Stimulated activated naive CD8-positive, alpha-beta T cell treated with anti-CD3 and anti-CD28 coated beads, Interleukin-15, amount 100 ng/mL, for 72 hours (primary cell): ENCODE data around the gene DIP2C.

Source experiments
- ATAC-seq: fragments of 150-1000 bp; cut with Tn5 transposase; 2 replicates; pipeline ENCODE4 v1.10.0; 2021; ENCODE audit warnings: mild to moderate bottlenecking, moderate library complexity
- DNase-seq, 2 donors: peaks; one replicate each; pipeline ENCODE4 v3.0.0; 2021 to 2022
- H3K27ac Mint-ChIP-seq, 2 donors: one replicate each; pipeline ENCODE4 v1.8.0; 2022; ENCODE audit warnings: mild to moderate bottlenecking in 2 of 2, mixed read lengths in 2 of 2, moderate library complexity in 2 of 2
- H3K27me3 Mint-ChIP-seq: one replicate; pipeline ENCODE4 v1.8.0; 2022; ENCODE audit warnings: mixed read lengths
- H3K4me1 Mint-ChIP-seq: one replicate; pipeline ENCODE4 v1.8.0; 2022; ENCODE audit warnings: mild to moderate bottlenecking, mixed read lengths
- H3K4me3 Mint-ChIP-seq, 2 donors: one replicate each; pipeline ENCODE4 v1.8.0; 2022; ENCODE audit warnings: mild to moderate bottlenecking in 2 of 2, mixed read lengths in 2 of 2, moderate library complexity in 1 of 2
- H3K9me3 Mint-ChIP-seq, 2 donors: one replicate each; pipeline ENCODE4 v1.8.0; 2022; ENCODE audit warnings: mixed read lengths in 2 of 2

DIP2C gene, protein sequence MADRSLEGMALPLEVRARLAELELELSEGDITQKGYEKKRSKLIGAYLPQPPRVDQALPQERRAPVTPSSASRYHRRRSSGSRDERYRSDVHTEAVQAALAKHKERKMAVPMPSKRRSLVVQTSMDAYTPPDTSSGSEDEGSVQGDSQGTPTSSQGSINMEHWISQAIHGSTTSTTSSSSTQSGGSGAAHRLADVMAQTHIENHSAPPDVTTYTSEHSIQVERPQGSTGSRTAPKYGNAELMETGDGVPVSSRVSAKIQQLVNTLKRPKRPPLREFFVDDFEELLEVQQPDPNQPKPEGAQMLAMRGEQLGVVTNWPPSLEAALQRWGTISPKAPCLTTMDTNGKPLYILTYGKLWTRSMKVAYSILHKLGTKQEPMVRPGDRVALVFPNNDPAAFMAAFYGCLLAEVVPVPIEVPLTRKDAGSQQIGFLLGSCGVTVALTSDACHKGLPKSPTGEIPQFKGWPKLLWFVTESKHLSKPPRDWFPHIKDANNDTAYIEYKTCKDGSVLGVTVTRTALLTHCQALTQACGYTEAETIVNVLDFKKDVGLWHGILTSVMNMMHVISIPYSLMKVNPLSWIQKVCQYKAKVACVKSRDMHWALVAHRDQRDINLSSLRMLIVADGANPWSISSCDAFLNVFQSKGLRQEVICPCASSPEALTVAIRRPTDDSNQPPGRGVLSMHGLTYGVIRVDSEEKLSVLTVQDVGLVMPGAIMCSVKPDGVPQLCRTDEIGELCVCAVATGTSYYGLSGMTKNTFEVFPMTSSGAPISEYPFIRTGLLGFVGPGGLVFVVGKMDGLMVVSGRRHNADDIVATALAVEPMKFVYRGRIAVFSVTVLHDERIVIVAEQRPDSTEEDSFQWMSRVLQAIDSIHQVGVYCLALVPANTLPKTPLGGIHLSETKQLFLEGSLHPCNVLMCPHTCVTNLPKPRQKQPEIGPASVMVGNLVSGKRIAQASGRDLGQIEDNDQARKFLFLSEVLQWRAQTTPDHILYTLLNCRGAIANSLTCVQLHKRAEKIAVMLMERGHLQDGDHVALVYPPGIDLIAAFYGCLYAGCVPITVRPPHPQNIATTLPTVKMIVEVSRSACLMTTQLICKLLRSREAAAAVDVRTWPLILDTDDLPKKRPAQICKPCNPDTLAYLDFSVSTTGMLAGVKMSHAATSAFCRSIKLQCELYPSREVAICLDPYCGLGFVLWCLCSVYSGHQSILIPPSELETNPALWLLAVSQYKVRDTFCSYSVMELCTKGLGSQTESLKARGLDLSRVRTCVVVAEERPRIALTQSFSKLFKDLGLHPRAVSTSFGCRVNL (N-terminal part only)

DNA sequence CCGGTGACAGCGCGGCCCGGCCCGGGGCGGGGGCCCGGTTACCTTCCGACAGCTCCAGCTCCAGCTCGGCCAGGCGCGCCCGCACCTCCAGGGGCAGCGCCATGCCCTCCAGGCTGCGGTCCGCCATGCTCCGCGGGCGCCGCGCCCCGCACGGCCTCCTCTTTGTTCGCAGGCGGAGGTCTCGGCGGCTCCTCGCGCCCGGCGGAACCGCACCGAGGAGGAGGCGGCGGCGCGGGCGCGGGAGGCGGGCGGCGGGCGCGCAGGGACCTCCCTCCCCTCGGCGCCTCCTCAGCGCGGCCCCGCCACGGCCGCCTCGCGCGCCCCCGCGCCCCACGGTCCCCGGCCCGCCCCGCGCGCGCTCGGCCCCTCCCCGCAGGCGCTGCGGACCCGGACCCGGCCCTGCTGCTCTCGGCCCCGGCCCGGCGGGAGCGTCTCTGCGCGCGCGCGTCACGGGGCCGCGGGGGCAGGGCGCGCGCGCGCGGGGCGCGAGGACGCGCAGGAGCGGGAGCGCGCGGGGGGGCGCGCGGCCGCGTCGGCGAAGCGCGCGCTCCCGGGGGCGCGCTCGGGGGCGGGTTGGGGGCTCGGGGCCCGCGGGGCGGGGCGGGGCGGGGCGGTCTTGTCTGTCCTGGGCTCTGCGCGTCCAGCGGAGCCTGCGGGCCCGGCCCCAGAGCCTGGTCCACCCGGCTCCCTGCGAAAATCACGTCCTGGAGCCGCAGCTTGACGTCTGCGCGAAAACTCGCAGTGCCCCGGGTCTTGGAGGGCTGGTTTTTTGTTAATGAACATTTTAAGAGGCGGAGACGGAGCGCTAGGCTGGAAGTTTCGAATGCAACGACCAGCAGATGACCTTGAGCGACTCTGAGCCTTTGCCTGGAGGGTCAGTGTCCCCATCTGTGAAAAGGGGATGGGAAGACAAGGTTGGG lies at the start of gene DIP2C:
Gene DIP2C (minus strand): TSS at position 217 of the 920 bp plus-strand sequence. CDS start 90 bp downstream, at position 127.
- H3K27me3 Mint-ChIP-seq, result peaks cover 67% of the 10 kb centered on the region
- H3K27ac Mint-ChIP-seq, result no peak within 1 kb of the TSS
- ATAC-seq, result peak; percentile 53
- H3K9me3 Mint-ChIP-seq, result no peaks in the 10 kb centered on the region
- H3K4me3 Mint-ChIP-seq, result peak within 1 kb of the TSS; percentile 62 to 72
- peaks cover 10% of the 10 kb centered on the region for H3K4me1 Mint-ChIP-seq
- no peak for DNase-seq

DNA sequence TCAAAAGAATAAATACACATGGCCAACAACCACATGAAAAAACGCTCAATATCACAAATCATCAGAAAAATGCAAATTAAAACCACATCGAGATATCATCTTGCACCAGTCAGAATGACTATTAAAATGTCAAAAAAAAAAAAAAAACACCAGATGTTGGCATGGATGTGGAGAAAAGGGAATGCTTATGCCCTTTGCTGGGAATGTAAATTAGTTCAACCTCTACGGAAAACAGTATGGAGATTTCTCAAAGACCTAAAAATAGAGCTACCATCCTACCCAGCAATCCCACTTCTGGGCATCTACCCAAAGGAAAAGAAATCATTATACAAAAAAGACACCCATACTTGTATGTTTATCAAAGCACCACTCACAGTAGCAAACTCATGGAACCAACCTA lies 45.0 kb upstream of the DIP2C start:
- no peak for DNase-seq
- no peak overlapping the region for H3K27ac Mint-ChIP-seq
- no peak overlapping the region for H3K4me3 Mint-ChIP-seq
- no peaks in the 10 kb centered on the region for H3K4me1 Mint-ChIP-seq
- H3K27me3 Mint-ChIP-seq, result peaks cover 16% of the 10 kb centered on the region
- peaks cover 5 to 14% of the 10 kb centered on the region in 2 donors for H3K9me3 Mint-ChIP-seq
- no peak for ATAC-seq

DNA sequence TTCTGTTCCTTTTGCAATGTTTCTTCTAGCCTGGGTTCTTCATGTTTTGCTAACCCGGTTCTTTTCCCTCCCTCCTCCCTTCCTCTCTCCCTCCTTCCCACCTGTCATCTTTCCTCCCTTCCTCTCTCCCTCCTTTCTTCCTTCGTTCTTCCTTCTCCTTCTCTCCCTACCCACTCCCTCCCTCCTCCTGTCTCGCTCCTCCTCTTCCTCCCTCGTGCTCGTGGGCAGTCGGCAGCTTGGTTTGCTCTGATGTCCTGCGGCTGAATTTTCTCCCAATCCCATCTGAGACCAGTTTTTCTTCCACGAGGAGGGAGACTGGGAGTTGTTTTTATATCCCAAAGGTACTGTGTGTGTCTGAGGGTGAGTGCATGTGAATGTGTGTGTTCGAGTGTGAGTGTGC lies 43.6 kb upstream of the DIP2C start:
- H3K27me3 Mint-ChIP-seq, result peaks cover 16% of the 10 kb centered on the region
- ATAC-seq (no peak), DNase-seq (no peak)
- H3K27ac Mint-ChIP-seq, result no peak overlapping the region
- H3K4me1 Mint-ChIP-seq, result no peaks in the 10 kb centered on the region
- peaks cover 5 to 14% of the 10 kb centered on the region in 2 donors for H3K9me3 Mint-ChIP-seq
- no peak overlapping the region for H3K4me3 Mint-ChIP-seq

DNA sequence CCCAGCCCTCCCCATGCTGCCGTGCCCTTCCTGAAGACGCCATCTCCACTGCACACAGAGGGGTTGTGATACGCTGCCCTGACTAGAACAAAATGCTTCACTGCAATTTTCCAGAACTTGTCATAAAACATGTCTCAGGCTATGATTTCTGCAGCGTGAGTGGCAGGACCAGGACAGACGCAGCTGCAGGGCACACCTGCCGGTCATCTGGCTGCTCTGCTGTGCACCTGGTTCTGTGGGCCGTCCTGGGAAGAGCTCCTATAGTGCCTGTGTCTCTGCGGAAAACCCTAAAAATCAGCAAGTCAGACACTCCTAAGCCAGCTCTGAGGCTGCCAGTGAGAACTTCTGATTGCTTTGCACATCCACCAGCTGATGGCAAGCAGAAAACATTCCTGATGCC lies 39.7 kb upstream of the DIP2C start:
- no peak for DNase-seq
- no peak for ATAC-seq
- peaks cover 16% of the 10 kb centered on the region for H3K27me3 Mint-ChIP-seq
- peaks cover 0 to 7% of the 10 kb centered on the region in 2 donors for H3K9me3 Mint-ChIP-seq
- H3K27ac Mint-ChIP-seq, result no peak overlapping the region
- H3K4me1 Mint-ChIP-seq, result no peaks in the 10 kb centered on the region
- no peak overlapping the region for H3K4me3 Mint-ChIP-seq

DNA sequence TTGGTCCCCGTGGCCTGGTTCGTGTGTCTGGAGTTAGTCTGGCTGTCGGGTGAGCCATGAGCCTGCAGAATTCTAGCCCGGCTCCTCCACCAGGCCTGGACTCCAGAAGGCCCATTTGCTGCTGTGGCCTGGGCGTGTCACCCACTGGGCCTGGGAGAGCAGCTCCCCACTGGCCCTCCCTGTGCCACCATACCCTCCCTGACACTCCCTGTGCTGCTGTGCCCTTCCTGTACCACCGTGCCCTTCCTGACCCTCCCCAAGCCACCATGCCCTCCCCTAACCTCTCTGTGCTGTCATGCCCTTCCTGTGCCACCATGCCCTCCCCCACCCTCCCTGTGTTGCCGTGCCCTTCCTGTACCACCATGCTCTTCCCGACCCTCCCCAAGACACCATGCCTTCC lies 39.1 kb upstream of the DIP2C start:
- H3K9me3 Mint-ChIP-seq, result peaks cover 0 to 6% of the 10 kb centered on the region in 2 donors
- DNase-seq (no peak), ATAC-seq (peak; percentile 31)
- H3K4me1 Mint-ChIP-seq, result no peaks in the 10 kb centered on the region
- peaks cover 12% of the 10 kb centered on the region for H3K27me3 Mint-ChIP-seq
- H3K27ac Mint-ChIP-seq, result no peak overlapping the region
- no peak overlapping the region for H3K4me3 Mint-ChIP-seq

DNA sequence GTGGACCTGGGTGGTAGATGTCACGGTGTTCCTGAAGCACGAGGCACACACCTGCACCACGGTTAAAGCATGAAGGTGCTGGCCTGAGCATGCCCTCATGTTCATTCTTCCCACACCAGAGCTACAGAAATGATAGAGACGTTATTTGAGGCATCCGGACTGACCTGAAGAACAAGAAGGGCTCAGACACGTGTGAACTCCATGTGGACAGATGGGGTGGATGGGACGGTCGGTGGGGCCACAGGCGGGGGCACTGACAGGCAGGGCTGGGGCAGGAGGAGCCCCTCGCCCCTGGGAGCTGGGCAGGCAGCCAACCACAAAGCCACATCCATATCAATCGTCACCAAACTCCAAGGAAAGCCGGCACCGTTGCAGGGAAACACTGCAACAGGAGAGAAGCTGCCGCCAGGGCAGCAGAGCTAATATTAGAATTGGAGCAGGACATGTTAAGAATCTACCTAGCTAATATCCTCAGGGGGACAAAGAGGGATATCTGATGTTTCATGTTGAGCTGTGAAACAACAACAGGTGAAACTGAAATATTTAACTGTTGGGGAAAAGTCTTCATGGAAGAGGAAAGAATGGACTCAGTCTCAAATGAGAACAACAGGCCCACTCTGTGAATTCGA lies 37.8 kb upstream of the DIP2C start:
- DNase-seq, result no peak
- no peak overlapping the region for H3K27ac Mint-ChIP-seq
- no peak overlapping the region for H3K4me3 Mint-ChIP-seq
- no peak for ATAC-seq
- H3K27me3 Mint-ChIP-seq, result no peaks in the 10 kb centered on the region
- no peaks in the 10 kb centered on the region for H3K4me1 Mint-ChIP-seq
- peaks cover 0 to 7% of the 10 kb centered on the region in 2 donors for H3K9me3 Mint-ChIP-seq

DNA sequence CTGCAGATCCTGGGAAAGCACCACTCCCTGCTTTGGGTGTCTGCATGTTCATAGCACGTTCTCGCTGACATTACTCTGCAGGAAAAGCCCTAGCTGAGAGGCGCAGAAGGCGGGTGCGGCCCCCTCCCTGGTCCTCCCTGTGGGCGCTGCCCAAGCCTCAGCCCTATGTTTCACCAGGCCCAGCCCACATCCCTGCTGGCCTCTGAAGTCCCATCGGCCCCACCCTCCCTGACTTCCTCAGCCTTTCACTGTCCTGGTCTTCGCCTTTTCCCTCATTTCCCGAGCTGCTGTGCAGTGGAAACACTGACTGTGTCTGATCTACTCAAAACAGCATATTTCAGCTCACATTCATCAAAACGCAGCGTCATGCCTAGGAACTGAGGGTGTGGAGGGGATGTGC lies 36.3 kb upstream of the DIP2C start:
- no peak overlapping the region for H3K4me3 Mint-ChIP-seq
- no peak for ATAC-seq
- no peak for DNase-seq
- no peaks in the 10 kb centered on the region for H3K4me1 Mint-ChIP-seq
- H3K27me3 Mint-ChIP-seq, result peaks cover under 1% of the 10 kb centered on the region
- peaks cover 0 to 7% of the 10 kb centered on the region in 2 donors for H3K9me3 Mint-ChIP-seq
- H3K27ac Mint-ChIP-seq, result no peak overlapping the region

DNA sequence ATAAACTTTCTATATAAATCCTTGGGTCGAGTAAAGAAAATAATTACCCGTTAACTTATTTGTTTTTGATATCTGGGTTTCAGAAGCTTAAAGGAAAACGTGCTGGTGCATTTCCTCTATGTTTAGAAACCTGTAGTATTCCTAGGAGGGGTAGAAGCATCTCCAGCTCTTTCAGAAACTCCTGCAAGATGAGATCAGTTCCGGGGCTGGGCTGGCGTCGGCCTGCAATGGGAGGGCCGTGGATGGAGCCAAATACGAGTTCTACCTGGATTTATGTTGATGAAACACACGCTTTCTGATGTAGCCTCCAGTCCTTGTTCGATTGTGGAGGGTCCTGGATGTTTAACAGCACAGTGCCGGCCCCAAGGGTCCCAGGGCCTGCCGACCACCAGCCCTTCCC lies 35.8 kb upstream of the DIP2C start:
- no peak for ATAC-seq
- peaks cover 0 to 7% of the 10 kb centered on the region in 2 donors for H3K9me3 Mint-ChIP-seq
- H3K4me3 Mint-ChIP-seq, result no peak overlapping the region
- no peak for DNase-seq
- H3K4me1 Mint-ChIP-seq, result no peaks in the 10 kb centered on the region
- peaks cover 5% of the 10 kb centered on the region for H3K27me3 Mint-ChIP-seq
- H3K27ac Mint-ChIP-seq, result no peak overlapping the region

DNA sequence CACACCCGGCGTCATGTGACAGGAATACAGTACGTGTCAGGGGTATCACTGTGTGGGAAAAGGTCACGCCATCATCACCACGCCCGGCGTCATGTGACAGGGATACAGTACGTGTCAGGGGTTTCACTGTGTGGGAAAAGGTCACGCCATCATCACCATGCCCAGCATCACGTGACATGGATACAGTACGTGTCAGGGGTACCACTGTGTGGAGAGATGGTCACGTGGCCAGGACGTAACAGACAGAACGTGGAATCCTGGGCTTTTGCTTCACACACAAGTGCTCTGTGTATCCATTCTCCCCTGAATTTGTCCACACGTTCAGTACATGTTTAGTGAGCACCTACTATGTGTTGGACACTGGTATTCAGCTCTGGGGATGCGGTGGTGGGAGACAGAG lies 34.5 kb upstream of the DIP2C start:
- ATAC-seq (no peak), DNase-seq (no peak)
- H3K9me3 Mint-ChIP-seq, result peaks cover 0 to 7% of the 10 kb centered on the region in 2 donors
- H3K27ac Mint-ChIP-seq, result no peak overlapping the region
- peaks cover 8% of the 10 kb centered on the region for H3K27me3 Mint-ChIP-seq
- H3K4me1 Mint-ChIP-seq, result no peaks in the 10 kb centered on the region
- H3K4me3 Mint-ChIP-seq, result no peak overlapping the region

DNA sequence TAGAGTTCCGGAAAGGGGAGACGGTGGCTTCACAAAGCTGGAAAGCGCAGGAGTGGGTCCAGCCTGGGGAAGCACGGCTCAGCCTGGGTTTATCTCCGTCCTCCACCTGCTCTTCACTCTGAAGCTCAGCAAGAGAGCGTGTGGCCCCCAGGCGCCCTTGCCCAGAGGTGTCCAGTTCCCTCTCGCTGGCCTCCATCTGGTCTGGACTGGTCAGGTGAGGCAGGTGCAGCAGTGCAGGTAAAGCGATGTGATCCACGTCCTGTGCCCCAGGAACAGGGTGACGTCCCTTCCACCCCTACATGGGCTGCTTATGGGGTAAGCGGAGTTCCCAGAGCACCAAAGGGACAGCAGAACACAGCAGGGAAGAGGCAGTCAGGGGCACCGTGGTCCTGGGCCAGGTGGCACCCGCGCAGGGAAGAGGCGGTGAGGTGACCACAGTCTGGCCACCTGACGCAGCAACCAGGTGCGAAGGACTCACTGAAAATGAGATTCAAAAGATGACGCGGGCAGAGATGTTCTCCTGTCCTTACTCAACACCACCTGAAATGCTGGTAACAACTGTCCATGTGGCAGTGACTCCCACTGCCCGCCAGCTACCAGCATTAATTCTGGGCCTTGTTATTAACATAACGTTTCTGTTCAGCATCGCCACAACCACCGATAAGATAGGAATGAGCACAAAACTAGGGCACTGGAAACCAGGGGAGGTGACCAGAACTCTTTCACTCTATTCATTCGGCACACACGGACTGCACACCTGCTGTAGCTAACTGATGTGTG lies 33.0 kb upstream of the DIP2C start:
- DNase-seq, result no peak
- Mint-ChIP-seq H3K27ac (no peak overlapping the region), H3K9me3 (peaks cover 0 to 7% of the 10 kb centered on the region in 2 donors), H3K27me3 (peaks cover 8% of the 10 kb centered on the region), H3K4me1 (no peaks in the 10 kb centered on the region), H3K4me3 (no peak overlapping the region)
- no peak for ATAC-seq

DNA sequence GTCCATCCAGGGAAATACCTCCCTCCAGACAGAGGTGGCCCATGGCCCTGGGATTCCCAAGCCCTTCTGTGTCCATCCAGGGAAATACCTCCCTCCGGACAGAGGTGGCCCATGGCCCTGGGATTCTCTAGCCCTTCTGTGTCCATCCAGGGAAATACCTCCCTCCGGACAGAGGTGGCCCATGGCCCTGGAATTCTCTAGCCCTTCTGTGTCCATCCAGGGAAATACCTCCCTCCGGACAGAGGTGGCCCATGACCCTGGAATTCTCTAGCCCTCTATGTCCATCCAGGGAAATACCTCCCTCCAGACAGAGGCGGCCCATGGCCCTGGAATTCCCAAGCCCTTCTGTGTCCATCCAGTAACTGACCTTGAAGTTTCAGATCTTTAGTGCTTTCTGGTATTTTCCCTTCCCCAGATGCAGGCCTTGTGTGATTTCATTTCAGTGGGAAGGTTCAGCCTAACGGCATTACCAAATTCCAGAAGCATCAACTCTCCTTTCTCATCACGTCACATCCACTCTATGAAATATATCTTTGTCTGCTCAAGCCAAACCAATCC lies 28.8 kb upstream of the DIP2C start:
- no peak for ATAC-seq
- H3K27me3 Mint-ChIP-seq, result peaks cover 8% of the 10 kb centered on the region
- no peaks in the 10 kb centered on the region for H3K4me1 Mint-ChIP-seq
- peaks cover 12 to 24% of the 10 kb centered on the region in 2 donors for H3K9me3 Mint-ChIP-seq
- H3K27ac Mint-ChIP-seq, result no peak overlapping the region
- no peak for DNase-seq
- no peak overlapping the region for H3K4me3 Mint-ChIP-seq

DNA sequence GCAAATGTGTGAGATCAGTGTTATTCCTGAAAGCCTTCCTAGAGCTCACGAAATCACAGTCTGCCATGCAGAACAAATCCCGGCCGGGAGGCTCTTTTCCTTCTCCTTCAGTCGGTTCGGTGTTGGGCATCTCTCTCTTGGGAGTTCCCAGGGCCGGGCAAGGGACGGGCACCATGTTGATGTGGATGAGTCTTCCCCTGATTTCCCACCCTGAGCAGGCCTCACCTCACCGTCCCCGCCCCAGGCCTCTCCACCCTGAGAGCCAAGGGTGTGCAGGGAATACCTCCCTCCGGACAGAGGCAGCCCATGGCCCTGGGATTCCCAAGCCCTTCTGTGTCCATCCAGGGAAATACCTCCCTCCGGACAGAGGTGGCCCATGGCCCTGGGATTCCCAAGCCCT lies 28.0 kb upstream of the DIP2C start:
- no peak for ATAC-seq
- Mint-ChIP-seq H3K4me3 (no peak overlapping the region), H3K9me3 (peaks cover 12 to 18% of the 10 kb centered on the region in 2 donors), H3K27me3 (peaks cover 8% of the 10 kb centered on the region), H3K4me1 (no peaks in the 10 kb centered on the region), H3K27ac (no peak overlapping the region)
- DNase-seq, result no peak

DNA sequence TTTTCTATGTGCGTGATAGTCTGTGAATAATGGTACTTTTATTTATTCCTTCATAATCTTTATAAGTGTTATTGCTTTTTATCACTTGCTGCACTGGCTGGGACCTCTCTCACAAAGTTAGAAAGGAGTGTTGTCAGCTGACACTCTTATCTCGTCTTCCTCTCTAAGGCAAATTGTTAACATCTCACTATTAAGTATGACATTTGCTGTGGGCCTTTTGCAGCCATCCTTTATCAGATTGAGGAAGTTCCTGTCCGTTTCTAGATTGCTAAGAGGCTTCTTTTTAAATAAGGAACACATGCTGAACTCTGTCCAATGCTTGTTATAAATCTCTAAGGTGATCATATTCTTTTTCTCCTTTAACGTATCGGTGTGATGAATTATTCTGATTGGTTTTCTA lies 27.4 kb upstream of the DIP2C start:
- Mint-ChIP-seq H3K27me3 (peaks cover 8% of the 10 kb centered on the region), H3K9me3 (peaks cover 12 to 17% of the 10 kb centered on the region in 2 donors), H3K4me1 (no peaks in the 10 kb centered on the region), H3K4me3 (no peak overlapping the region), H3K27ac (no peak overlapping the region)
- DNase-seq (no peak), ATAC-seq (no peak)
